Peyer's patch (tissue), 4 donors: ENCODE results near the gene HEXIM2. TPM values are rescaled to one million over a fixed set of nuclear protein-coding genes. Genes with fewer than 3 reads are reported as not detected.

Experiments used
- DNase-seq, 3 donors: peaks; one replicate each; pipeline ENCODE4 v3.0.0-alpha.2; 2017 to 2019
- H3K27ac ChIP-seq, 4 donors: fragments of 200-600 bp; sonication (generic); one replicate each; pipeline ENCODE4 v1.5.1; 2016 to 2019
- H3K27me3 ChIP-seq, 2 donors: fragments of 200-600 bp; sonication (generic); one replicate each; pipeline ENCODE4 v1.5.1; 2019
- H3K36me3 ChIP-seq, 3 donors: fragments of 200-600 bp; sonication (generic); one replicate each; pipeline ENCODE4 v1.5.1; 2016 to 2019
- H3K4me1 ChIP-seq, 4 donors: fragments of 200-600 bp; sonication (generic); one replicate each; pipeline ENCODE4 v1.5.1; 2016 to 2019
- H3K4me3 ChIP-seq, 4 donors: fragments of 200-600 bp; sonication (generic); 1 replicate in 3 of 4; 2 replicates in 1 of 4; pipeline ENCODE4 v1.5.1; 2016 to 2019; ENCODE audit warnings: mild to moderate bottlenecking in 1 of 4
- H3K9me3 ChIP-seq, 4 donors: fragments of 200-600 bp; sonication (generic); one replicate each; pipeline ENCODE4 v1.5.1; 2016 to 2019; ENCODE audit warnings: mild to moderate bottlenecking in 1 of 4
- CTCF ChIP-seq, 6 experiments: fragments of 450-650 bp in 4 of 6; fragments of 200-600 bp in 2 of 6; sonication (generic) in 1 of 6; IDR thresholded peaks; one replicate each; pipeline ENCODE4 v1.5.1; 2017 to 2019; ENCODE audit warnings: antibody characterized with exemption in 6 of 6, mild to moderate bottlenecking in 3 of 6, moderate library complexity in 1 of 6
- POLR2A ChIP-seq, 2 donors: fragments of 450-650 bp; IDR thresholded peaks; one replicate each; pipeline ENCODE4 v1.5.1; 2017; ENCODE audit warnings: antibody characterized with exemption in 2 of 2, mild to moderate bottlenecking in 2 of 2, moderate library complexity in 2 of 2
- total RNA-seq, 4 donors: library from RNA; depleted of rRNA; stranded (reverse); fragments of >200 nt; gene quantifications; one replicate each; pipeline ENCODE4 v1.1.0, GENCODE V29; 2016

Gene HEXIM2
- total RNA-seq, 4 donors from 2014 or later, result 8.4 to 28.9 (median 11.2) TPM

DNA sequence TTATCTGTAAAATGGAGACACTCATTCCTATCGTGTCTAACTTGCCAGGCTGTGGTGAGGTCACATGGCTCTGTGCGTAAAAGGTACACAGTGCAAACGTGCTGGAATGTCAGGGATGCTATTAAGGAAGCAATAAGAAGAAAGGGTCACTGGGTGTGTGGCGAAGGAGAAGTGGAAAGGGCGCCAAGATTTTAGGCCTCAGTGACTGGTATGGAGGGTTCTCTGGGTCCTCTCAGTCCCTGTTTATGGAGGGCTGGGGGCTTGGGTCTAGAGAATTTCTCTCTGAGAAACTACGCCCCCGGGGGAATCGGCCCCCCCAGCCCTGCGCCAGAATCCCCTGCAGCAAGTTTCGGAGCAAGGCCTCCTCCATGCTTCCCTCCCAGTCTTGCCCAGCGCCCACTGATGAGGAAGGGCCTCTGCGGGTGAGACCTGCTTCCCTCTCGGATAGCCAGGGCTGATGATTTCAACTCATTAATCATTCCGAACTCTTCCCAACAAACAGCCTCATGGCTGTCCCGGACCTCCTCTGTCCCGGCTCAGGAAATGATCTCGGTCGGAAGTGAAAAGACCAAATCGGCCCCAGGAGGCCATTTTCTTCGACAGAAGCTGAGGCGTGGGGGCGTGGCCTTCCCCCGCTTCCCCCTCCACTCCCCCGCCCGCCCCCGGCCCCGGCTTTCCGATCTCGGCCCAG is 14.6 kb upstream of the HEXIM2 start:
- no peak for TF ChIP-seq CTCF (IDR thresholded peaks at IDR 0.05)
- peak; percentile 61 to 81 for TF ChIP-seq POLR2A (IDR thresholded peaks at IDR 0.05)
- peaks cover 3 to 41% (median 23%) of the 10 kb centered on the region in 4 donors for H3K4me1 ChIP-seq

GRCh38 chr17:45147581-45148182 is 14.0 kb upstream of the HEXIM2 start:
- no peaks in the 10 kb centered on the region for H3K36me3 ChIP-seq
- peaks cover 3 to 47% (median 24%) of the 10 kb centered on the region in 4 donors for H3K4me1 ChIP-seq
- DNase-seq, result peak; percentile 62 to 90 (median 85)
- H3K27ac ChIP-seq, result peak overlapping the region; percentile 88 to 99 (median 96)
- TF ChIP-seq POLR2A (IDR thresholded peaks at IDR 0.05) (peak in 1 of 2 donors; percentile 28), CTCF (IDR thresholded peaks at IDR 0.05) (peak in 1 of 6 experiments; percentile 11)
- H3K27me3 ChIP-seq, result no peaks in the 10 kb centered on the region
- peak overlapping the region; percentile 50 to 83 (median 66) for H3K4me3 ChIP-seq
- H3K9me3 ChIP-seq, result no peaks in the 10 kb centered on the region

More for the DNA sequence above, 14.6 kb upstream of the HEXIM2 start:
- Histone ChIP-seq H3K9me3 (no peaks in the 10 kb centered on the region), H3K4me3 (peak overlapping the region; percentile 50 to 83 (median 66)), H3K36me3 (no peaks in the 10 kb centered on the region), H3K27ac (peak overlapping the region; percentile 88 to 99 (median 96)), H3K27me3 (no peaks in the 10 kb centered on the region)
- peak; percentile 58 to 87 (median 78) for DNase-seq

DNA sequence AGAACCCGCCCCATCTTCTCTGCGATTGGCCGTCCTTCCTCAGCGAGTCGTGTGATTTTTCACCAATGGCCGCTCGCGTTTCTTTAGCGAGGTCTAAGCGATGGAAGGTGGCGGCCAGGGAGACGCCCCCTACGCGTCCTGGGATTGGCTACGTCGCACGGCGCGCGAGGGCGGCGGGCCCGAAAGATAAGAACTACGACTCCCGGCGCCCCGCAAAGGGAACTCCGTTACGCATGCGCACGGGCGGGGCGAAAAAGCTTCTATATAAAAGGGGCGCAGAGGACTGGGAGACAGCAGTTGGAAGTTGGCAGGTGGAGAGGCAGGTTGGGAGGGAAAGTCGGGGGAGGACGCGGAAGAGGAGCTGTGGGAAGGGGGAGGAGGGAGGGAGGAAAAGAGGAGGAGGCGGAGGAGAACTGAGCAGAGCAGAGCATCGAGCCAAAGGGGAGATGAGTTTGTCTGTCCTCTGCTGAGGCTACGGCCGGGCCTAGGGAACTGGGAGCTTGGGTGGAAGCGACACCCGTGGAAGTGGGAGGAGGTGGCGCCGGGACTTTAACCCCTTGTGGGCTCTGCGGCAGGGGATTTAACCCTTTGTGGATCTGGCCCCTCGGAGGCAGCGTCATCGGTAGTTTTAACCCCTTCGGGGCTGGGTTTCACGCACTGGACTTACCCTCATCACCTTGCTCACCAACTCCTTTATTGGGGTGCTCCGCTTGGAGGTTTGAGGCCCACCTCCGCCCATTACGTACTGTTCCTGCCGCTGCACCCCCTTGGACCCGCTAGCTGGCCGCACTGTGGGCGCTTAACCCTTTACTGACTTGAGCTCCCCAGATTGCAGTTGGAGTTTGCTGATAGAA is 13.3 kb upstream of the HEXIM2 start, which contains the start of gene HEXIM1:
TSS of gene HEXIM1 (plus strand) at position 293 of the 854 bp plus-strand sequence. CDS start 716 bp downstream, outside the sequence.
- H3K27ac ChIP-seq, result peak within 1 kb of the TSS; percentile 88 to 99 (median 96)

GRCh38 chr17:45149037-45149668 is 12.5 kb upstream of the HEXIM2 start:
- H3K27ac ChIP-seq, result peak overlapping the region; percentile 87 to 97 (median 92)
- H3K36me3 ChIP-seq, result no peaks in the 10 kb centered on the region
- H3K4me3 ChIP-seq, result peak overlapping the region; percentile 65 to 79 (median 72)
- peak; percentile 65 to 91 (median 79) for TF ChIP-seq CTCF (IDR thresholded peaks at IDR 0.05)
- TF ChIP-seq POLR2A (IDR thresholded peaks at IDR 0.05), result peak; percentile 14 to 18
- H3K9me3 ChIP-seq, result no peaks in the 10 kb centered on the region
- peak; percentile 84 to 93 (median 89) for DNase-seq
- no peaks in the 10 kb centered on the region for H3K27me3 ChIP-seq
- peaks cover 3 to 47% (median 21%) of the 10 kb centered on the region in 4 donors for H3K4me1 ChIP-seq

More for the DNA sequence above, 13.3 kb upstream of the HEXIM2 start, which contains the start of gene HEXIM1:
- DNase-seq, result peak; percentile 99 to 100 (median 99)
- TF ChIP-seq CTCF (IDR thresholded peaks at IDR 0.05), result peak in 2 of 6 experiments; percentile 3 to 6
- peak; percentile 99 to 100 for TF ChIP-seq POLR2A (IDR thresholded peaks at IDR 0.05)
- Histone ChIP-seq H3K9me3 (no peaks in the 10 kb centered on the region), H3K4me1 (peaks cover 3 to 48% (median 24%) of the 10 kb centered on the region in 4 donors), H3K27me3 (no peaks in the 10 kb centered on the region), H3K4me3 (peak within 1 kb of the TSS; percentile 65 to 83 (median 72)), H3K36me3 (no peaks in the 10 kb centered on the region)
